ENCODE data around the gene FOXJ2. TPM values are rescaled to one million over a fixed set of nuclear protein-coding genes. Genes with fewer than 3 reads are reported as not detected.

Gene FOXJ2
- total RNA-seq, 8 experiments from 2014 or later: 4.5 to 12.8 (median 7.9) TPM

- Histone ChIP-seq H3K4me3 (peak overlapping the region; percentile 60 to 87 (median 79)), H3K4me1 (replicated peaks in 1 of 2) (peaks cover 27 to 30% of the 10 kb centered on the region in 2 donors), H3K27ac (peak overlapping the region in 1 of 2 donors; percentile 75)
- in situ Hi-C loops (cut with MboI; ENCODE audit: low pct_unique_long_range_greater_than_20kb in 2 of 9, low sequenced_read_pairs in 9 of 9, unreplicated experiment in 9 of 9): no loop called here
- WGBS, 10 experiments: 0 to 33% (median 0%) methylated on average over 1 to 6 of the region's 17 CpGs; no CpG with 5 or more reads in 5 of the 10 experiments
- ATAC-seq (replicated peaks in 6 of 8): peak; percentile 14 to 57 (median 48)
These were observed 883 bp downstream of the FOXJ2 start for GRCh38 chr12:8033153-8034044.

DNA sequence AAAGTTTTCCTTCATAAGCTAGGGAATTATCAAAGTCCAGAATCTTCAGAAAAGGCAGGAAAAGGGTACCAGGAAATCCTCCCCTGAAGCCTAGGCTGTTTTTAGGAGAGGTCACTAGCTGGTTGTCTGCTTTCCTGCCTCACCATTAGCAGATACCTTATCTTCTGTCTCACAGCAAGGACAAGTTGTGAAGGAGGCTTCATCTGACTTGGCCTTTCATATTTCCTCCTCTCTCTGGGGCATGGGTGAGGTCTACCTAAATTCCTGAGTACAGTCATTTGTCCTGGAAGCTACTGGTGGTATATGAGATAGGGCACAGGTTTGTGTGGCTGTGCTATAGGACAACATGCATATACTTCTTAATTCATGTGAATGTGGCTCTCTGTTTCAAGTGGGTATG, 2.3 kb downstream of the FOXJ2 start:
- peaks cover 37 to 42% of the 10 kb centered on the region in 2 donors for H3K4me1 ChIP-seq (replicated peaks in 1 of 2)
- H3K27ac ChIP-seq: no peak overlapping the region
- ATAC-seq (replicated peaks in 6 of 8): no peak
- H3K4me3 ChIP-seq: peak overlapping the region in 2 of 5 donors; percentile 60 to 87
- in situ Hi-C loops (cut with MboI; ENCODE audit: low pct_unique_long_range_greater_than_20kb in 2 of 9, low sequenced_read_pairs in 9 of 9, unreplicated experiment in 9 of 9): no loop called here

GRCh38 chr12:8035440-8036010, 3.0 kb downstream of the FOXJ2 start:
- WGBS, 10 experiments: 0 to 80% (median 33%) methylated on average over 1 to 5 of the region's 5 CpGs; no CpG with 5 or more reads in 4 of the 10 experiments
- Histone ChIP-seq H3K27ac (no peak overlapping the region), H3K4me3 (no peak overlapping the region), H3K4me1 (replicated peaks in 1 of 2) (peaks cover 37 to 42% of the 10 kb centered on the region in 2 donors)
- in situ Hi-C loops (cut with MboI; ENCODE audit: low pct_unique_long_range_greater_than_20kb in 2 of 9, low sequenced_read_pairs in 9 of 9, unreplicated experiment in 9 of 9): no loop called here
- ATAC-seq (replicated peaks in 6 of 8): no peak

GRCh38 chr12:8036346-8036745, 3.8 kb downstream of the FOXJ2 start:
- no peak overlapping the region for H3K4me3 ChIP-seq
- no peak overlapping the region for H3K27ac ChIP-seq
- WGBS, 10 experiments: 72 to 100% (median 92%) methylated on average over 1 to 7 of the region's 8 CpGs; no CpG with 5 or more reads in 2 of the 10 experiments
- H3K4me1 ChIP-seq (replicated peaks in 1 of 2): peaks cover 37 to 42% of the 10 kb centered on the region in 2 donors
- ATAC-seq (replicated peaks in 6 of 8): no peak
- in situ Hi-C loops (cut with MboI; ENCODE audit: low pct_unique_long_range_greater_than_20kb in 2 of 9, low sequenced_read_pairs in 9 of 9, unreplicated experiment in 9 of 9): no loop called here

DNA sequence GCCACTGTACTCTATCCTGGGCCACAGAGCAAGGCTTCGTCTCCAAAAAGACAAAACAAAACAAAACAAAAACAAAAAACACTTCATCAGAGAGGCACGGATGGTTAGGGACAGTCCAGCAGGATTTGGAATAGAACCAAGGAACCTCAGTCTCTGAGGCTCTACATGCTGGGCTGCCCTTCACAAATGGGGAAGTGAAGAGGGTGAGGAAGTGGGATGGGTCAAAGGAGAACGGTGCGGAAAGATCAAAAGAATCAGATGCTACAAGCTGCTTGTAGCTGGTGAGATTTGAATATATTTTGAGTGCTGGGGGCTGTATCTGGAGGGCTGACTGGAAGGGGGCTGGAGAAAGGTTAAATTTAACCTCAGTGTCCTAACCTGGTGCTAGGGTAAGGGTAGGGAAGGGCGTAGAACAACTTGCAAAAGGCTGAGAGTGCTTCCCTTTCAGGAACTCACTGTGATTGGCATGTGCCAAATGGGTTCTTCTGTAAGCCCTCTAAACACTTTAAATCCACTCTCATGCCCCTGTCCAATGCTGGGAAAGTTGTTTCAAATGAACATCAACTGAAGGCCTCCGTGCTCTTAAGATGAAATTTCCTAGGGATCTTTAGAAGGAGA, 4.6 kb downstream of the FOXJ2 start:
- in situ Hi-C loops (cut with MboI; ENCODE audit: low pct_unique_long_range_greater_than_20kb in 2 of 9, low sequenced_read_pairs in 9 of 9, unreplicated experiment in 9 of 9): no loop called here
- no peak overlapping the region for H3K4me3 ChIP-seq
- ATAC-seq (replicated peaks in 6 of 8): no peak
- H3K27ac ChIP-seq: no peak overlapping the region
- peaks cover 37 to 42% of the 10 kb centered on the region in 2 donors for H3K4me1 ChIP-seq (replicated peaks in 1 of 2)
- WGBS, 10 experiments: 11 to 100% (median 61%) methylated on average over 1 to 5 of the region's 6 CpGs; no CpG with 5 or more reads in 1 of the 10 experiments

DNA sequence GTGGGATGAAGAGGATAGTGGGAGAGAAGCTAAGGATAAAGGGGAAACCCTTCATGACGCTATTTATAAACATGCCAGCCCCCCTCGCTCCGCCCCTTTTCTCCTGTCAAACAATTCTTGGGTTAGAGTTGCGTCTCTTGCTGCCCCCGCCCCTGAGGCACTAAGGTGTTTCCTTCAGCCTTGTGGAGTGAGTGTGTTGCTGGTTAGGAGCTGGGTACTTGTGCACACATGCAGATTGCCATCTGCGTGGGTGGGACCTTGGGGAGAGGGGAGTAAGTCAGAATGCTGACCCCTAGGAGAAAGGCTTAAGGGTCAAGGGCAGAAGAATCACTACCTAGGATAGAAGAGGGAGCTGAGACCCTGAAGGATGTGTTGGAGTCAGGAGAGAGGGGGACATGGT, 5.4 kb downstream of the FOXJ2 start:
- Histone ChIP-seq H3K27ac (no peak overlapping the region), H3K4me1 (replicated peaks in 1 of 2) (peaks cover 37 to 42% of the 10 kb centered on the region in 2 donors), H3K4me3 (no peak overlapping the region)
- no peak for ATAC-seq (replicated peaks in 6 of 8)
- 40 to 83% (median 60%) methylated on average over 1 to 5 of the region's 6 CpGs; no CpG with 5 or more reads in 5 of the 10 experiments for WGBS, 10 experiments
- in situ Hi-C loops (cut with MboI; ENCODE audit: low pct_unique_long_range_greater_than_20kb in 2 of 9, low sequenced_read_pairs in 9 of 9, unreplicated experiment in 9 of 9): no loop called here

DNA sequence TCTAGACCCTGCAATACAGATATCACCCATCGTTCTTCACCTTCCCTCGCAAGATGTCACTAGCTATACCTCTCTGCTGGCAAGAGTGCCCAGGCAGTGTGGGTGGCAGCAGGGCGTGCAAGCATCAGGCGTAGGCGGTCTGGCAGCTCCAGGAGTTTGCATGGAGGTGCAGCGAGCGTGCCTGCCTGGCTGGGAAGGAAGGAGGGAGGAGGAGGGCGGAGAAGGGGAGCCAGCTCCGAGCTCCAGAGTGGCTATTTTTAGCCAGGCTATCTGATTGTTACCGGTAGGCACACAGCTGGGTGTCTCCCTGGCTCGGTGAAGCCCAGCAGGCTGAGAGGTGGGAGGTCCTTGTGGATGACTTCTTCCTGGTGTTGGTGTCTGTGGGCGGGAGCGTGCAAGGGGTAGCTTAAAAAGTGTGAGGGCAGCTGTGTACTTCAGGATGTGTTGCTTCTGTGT, 6.2 kb downstream of the FOXJ2 start:
- in situ Hi-C loops (cut with MboI; ENCODE audit: low pct_unique_long_range_greater_than_20kb in 2 of 9, low sequenced_read_pairs in 9 of 9, unreplicated experiment in 9 of 9): no loop called here
- ATAC-seq (replicated peaks in 6 of 8): peak; percentile 87 to 99 (median 98)
- peaks cover 36 to 37% of the 10 kb centered on the region in 2 donors for H3K4me1 ChIP-seq (replicated peaks in 1 of 2)
- peak overlapping the region; percentile 15 to 24 (median 22) for H3K4me3 ChIP-seq
- H3K27ac ChIP-seq: peak overlapping the region; percentile 6 to 28
- WGBS, 10 experiments: 0 to 28% (median 3%) methylated on average over 1 to 4 of the region's 13 CpGs; no CpG with 5 or more reads in 4 of the 10 experiments

- Histone ChIP-seq H3K27ac (no peak overlapping the region), H3K4me1 (replicated peaks in 1 of 2) (peaks cover 16 to 20% of the 10 kb centered on the region in 2 donors), H3K4me3 (no peak overlapping the region)
- ATAC-seq (replicated peaks in 6 of 8): no peak
- WGBS, 10 experiments: 83 to 100% (median 100%) methylated on average over 1 of the region's 1 CpG; no CpG with 5 or more reads in 5 of the 10 experiments
- in situ Hi-C loops (cut with MboI; ENCODE audit: low pct_unique_long_range_greater_than_20kb in 2 of 9, low sequenced_read_pairs in 9 of 9, unreplicated experiment in 9 of 9): no loop called here
These were observed 8.3 kb downstream of the FOXJ2 start for GRCh38 chr12:8040791-8041190.

DNA sequence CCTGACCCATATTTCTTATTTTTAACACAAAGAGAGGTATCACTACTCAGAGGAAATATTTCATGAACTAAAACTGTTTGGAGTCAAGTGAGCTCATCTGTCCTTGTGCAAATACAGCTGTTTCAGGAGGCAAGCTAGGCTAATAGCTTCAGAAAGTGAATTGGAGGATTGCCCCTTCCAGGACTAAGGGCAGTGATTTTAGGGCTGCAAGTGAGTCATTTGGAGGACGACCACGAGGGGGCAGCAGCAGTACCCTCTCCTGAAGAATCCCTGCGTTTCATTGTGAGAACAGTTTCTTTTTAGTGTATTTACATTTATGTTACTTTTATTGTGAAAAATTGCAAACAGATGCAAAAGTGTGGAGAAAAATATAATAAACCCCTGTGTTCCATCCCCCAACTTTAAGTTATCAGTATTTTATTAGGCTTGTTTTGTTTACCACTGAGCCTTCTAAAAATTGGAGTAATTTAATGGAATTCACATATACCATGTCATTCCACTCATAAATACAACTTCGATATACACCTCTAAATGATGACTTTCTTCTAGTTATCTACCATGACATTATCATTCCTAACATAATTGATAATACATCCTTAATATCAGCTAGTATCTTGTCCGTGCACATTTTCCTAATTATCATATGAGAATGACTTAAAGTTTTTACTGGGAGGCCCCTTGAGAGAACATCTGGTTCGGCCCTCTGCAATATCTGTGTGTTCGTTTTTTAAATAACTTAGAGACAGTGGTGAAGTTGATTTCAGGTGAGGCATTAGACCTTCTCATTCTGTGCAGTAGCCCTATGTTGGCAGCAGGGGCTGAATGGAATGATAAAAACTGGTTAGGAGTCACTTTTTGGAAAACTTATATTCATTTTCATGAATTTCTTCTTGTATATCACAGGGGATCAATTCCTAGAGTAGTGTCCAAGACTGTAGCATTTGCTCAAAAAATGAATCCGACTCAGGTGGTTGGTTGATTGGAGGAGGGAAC, 13.7 kb downstream of the FOXJ2 start:
- 0 to 80% (median 45%) methylated on average over 1 to 7 of the region's 8 CpGs; no CpG with 5 or more reads in 1 of the 10 experiments for WGBS, 10 experiments
- no peaks in the 10 kb centered on the region for H3K4me1 ChIP-seq (replicated peaks in 1 of 2)
- no peak overlapping the region for H3K27ac ChIP-seq
- ATAC-seq (replicated peaks in 6 of 8): peak; percentile 39 to 88 (median 72)
- in situ Hi-C loops (cut with MboI; ENCODE audit: low pct_unique_long_range_greater_than_20kb in 2 of 9, low sequenced_read_pairs in 9 of 9, unreplicated experiment in 9 of 9): no loop called here
- H3K4me3 ChIP-seq: no peak overlapping the region

DNA sequence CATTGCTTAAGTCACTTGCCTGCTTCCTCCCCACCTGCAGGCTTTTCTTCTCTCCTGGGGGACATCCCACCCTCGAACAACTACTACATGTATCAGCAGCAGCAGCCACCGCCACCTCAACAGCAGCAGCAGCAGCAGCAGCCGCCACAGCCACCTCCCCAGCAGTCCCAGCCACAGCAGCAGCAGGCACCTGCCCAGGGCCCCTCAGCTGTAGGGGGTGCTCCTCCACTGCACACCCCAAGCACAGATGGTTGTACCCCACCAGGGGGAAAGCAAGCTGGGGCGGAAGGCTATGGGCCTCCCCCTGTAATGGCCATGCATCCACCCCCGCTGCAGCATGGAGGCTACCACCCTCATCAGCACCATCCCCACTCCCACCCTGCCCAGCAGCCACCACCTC, 15.3 kb downstream of the FOXJ2 start:
- no peak overlapping the region for H3K27ac ChIP-seq
- no peaks in the 10 kb centered on the region for H3K4me1 ChIP-seq (replicated peaks in 1 of 2)
- H3K4me3 ChIP-seq: no peak overlapping the region
- WGBS, 10 experiments: 60 to 100% (median 96%) methylated on average over 1 to 2 of the region's 5 CpGs; no CpG with 5 or more reads in 6 of the 10 experiments
- no peak for ATAC-seq (replicated peaks in 6 of 8)
- in situ Hi-C loops (cut with MboI; ENCODE audit: low pct_unique_long_range_greater_than_20kb in 2 of 9, low sequenced_read_pairs in 9 of 9, unreplicated experiment in 9 of 9): no loop called here

- Histone ChIP-seq H3K4me1 (replicated peaks in 1 of 2) (no peaks in the 10 kb centered on the region), H3K4me3 (no peak overlapping the region), H3K27ac (no peak overlapping the region)
- WGBS, 10 experiments: 76 to 100% (median 100%) methylated on average over 1 to 4 of the region's 4 CpGs; no CpG with 5 or more reads in 2 of the 10 experiments
- in situ Hi-C loops (cut with MboI; ENCODE audit: low pct_unique_long_range_greater_than_20kb in 2 of 9, low sequenced_read_pairs in 9 of 9, unreplicated experiment in 9 of 9): no loop called here
- ATAC-seq (replicated peaks in 6 of 8): no peak
These were observed 16.4 kb downstream of the FOXJ2 start for GRCh38 chr12:8048906-8049305.

DNA sequence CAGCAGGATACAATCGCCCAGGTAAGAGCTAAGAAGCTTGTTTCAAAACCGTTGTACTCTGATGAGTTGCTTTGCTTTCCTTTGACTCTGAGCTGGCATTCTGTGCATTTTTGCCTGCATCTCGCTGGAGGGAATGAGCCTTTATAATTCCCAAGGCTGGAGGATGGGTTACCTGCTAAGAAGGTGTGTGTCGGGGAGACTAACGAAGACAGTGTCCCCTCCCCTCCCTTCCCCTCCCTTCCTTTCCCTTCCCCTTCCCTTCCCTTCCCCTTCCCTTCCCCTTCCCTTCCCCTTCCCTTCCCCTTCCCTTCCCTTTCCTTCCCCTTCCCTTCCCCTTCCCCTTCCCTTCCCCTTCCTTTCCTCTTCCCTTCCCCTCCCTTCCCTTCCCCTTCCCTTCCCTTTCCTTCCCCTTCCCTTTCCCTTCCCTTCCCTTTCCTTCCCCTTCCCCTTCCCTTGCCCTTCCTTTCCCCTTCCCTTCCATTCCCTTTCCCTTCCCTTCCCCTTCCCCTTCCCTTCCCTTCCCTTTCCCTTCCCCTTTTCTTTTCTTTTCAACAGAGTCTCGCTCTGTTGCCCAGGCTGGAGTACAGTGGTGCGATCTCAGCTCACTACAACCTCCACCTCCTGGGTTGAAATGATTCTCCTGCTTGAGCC, 18.2 kb downstream of the FOXJ2 start:
- in situ Hi-C loops (cut with MboI; ENCODE audit: low pct_unique_long_range_greater_than_20kb in 2 of 9, low sequenced_read_pairs in 9 of 9, unreplicated experiment in 9 of 9): no loop called here
- H3K27ac ChIP-seq: no peak overlapping the region

More for the DNA sequence above, 18.2 kb downstream of the FOXJ2 start:
- no peak for ATAC-seq (replicated peaks in 6 of 8)
- 85 to 93% methylated on average over 2 to 3 of the region's 7 CpGs; no CpG with 5 or more reads in 8 of the 10 experiments for WGBS, 10 experiments
- Histone ChIP-seq H3K4me1 (replicated peaks in 1 of 2) (no peaks in the 10 kb centered on the region), H3K4me3 (no peak overlapping the region)
